Measurements from ENCODE around the gene SUPT20H.

DNA sequence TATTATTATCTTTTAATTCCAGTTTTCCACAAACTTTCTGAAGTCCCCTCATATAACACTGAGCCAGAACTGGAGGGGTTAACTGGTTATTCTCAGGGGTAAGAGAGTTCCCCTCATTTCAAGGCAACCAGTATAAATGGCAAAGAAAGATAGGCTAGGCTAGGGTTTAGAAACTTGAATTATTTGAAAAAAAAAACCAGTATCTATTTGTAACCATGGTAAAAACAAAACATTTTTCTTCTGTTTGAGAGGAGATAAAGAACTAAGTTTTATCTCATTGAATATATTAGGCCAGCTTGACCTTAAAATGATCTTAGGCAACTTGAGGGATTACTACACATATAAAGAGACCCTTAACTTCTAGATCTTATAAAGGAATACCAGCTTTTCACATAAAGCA, 19.6 kb downstream of the SUPT20H start:
- TF ChIP-seq CTCF (IDR thresholded peaks at IDR 0.05; ENCODE audit: poor library complexity, severe bottlenecking), result no peak
- no peak for TF ChIP-seq POLR2AphosphoS5 (IDR thresholded peaks at IDR 0.05)
- TF ChIP-seq EZH2 (IDR thresholded peaks at IDR 0.05; ENCODE audit: borderline replicate concordance, insufficient read depth, low read length, poor library complexity, severe bottlenecking), result no peak
- no peak for TF ChIP-seq REST (IDR thresholded peaks at IDR 0.05; ENCODE audit: borderline replicate concordance)
- TF ChIP-seq EP300 (conservative IDR thresholded peaks at IDR 0.05; ENCODE audit: poor library complexity, severe bottlenecking), result no peak
- TF ChIP-seq TAF1 (IDR thresholded peaks at IDR 0.05; ENCODE audit: low read depth), result no peak
- TF ChIP-seq MXI1 (conservative IDR thresholded peaks at IDR 0.05; ENCODE audit: poor library complexity, severe bottlenecking), result no peak
- no peak for TF ChIP-seq RAD21 (conservative IDR thresholded peaks at IDR 0.05)

Measured in neural cell (in vitro differentiated cells).